ENCODE results near the gene BRAT1. TPM values are rescaled to one million over a fixed set of nuclear protein-coding genes. Genes with fewer than 3 reads are reported as not detected.
"Not testable (repeated sequence)": the region's sequence is repeated elsewhere in the genome, so short reads cannot be mapped to it uniquely, and the experiment has no call there.

The BRAT1 gene
- total and polyA plus RNA-seq, 4 experiments from 2014 or later, result 24.2 to 42.4 (median 39.2) TPM

DNA sequence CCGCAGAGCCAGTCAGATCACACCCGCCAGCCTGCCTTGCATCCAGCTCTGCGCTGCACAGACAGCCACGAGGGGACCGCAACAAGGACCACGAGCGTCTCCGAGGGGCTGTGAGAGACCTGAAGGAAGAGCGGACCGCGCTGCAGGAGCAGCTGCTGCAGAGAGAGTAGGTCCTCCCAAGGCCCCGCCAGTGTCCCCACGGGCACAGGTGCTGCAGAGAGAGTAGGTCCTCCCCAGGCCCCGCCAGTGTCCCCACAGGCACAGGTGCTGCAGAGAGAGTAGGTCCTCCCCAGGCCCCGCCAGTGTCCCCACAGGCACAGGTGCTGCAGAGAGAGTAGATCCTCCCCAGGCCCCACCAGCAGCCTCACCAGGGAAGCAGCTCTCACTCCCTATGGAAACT is 34.6 kb upstream of the BRAT1 start:
- H3K27me3 Mint-ChIP-seq; H3K27ac Mint-ChIP-seq; POLR2A ChIA-PET (ENCODE audit: partially characterized antibody); CTCF ChIA-PET (ENCODE audit: partially characterized antibody); H3K27ac ChIP-seq (ENCODE audit: low read depth, low read length); intact Hi-C loops (cut with micrococcal nuclease); H3K36me3 ChIP-seq (ENCODE audit: insufficient read depth, low read length); H3K27me3 ChIP-seq (ENCODE audit: insufficient read depth, low read length); DNase-seq; H3K4me3 Mint-ChIP-seq; H3K4me1 Mint-ChIP-seq; H3K9me3 ChIP-seq (ENCODE audit: control insufficient read depth in 1 of 2, low read length in 2 of 2); H3K4me3 ChIP-seq (ENCODE audit: low read length in 2 of 2); H3K9me3 Mint-ChIP-seq; H3K4me1 ChIP-seq (ENCODE audit: insufficient read depth, low read length): not testable (repeated sequence)
- H3K36me3 Mint-ChIP-seq, result peaks cover 14 to 18% of the 10 kb centered on the region in 2 donors

DNA sequence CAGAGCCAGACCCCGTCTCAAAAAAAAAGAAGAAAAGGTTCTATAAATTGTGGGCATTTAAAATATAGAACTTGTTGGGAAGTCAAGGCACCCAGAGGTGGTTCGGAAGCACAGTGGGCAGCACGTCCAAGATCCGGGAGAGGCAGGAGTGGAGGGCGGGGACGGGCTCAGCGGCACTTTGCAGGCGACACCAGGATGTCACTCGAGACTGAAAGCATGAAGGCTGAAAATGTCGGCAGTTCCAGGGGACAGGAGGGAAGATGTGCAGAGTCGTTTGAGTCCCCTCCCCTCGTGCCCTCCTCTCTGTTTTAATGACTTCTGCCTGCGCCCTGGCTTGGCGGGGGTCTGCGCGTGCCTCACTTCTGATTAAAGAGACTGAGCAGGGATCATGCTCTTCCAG is 34.0 kb upstream of the BRAT1 start:
- Mint-ChIP-seq H3K4me3 (no peak overlapping the region), H3K27ac (no peak overlapping the region), H3K4me1 (no peaks in the 10 kb centered on the region), H3K27me3 (no peaks in the 10 kb centered on the region), H3K9me3 (no peaks in the 10 kb centered on the region), H3K36me3 (peaks cover 16 to 18% of the 10 kb centered on the region in 2 donors)
- CTCF ChIA-PET (ENCODE audit: partially characterized antibody), result no interaction called here
- no peak overlapping the region for H3K4me3 ChIP-seq (ENCODE audit: low read length in 2 of 2)
- H3K36me3 ChIP-seq (ENCODE audit: insufficient read depth, low read length), result no peaks in the 10 kb centered on the region
- no peaks in the 10 kb centered on the region for H3K9me3 ChIP-seq (ENCODE audit: control insufficient read depth in 1 of 2, low read length in 2 of 2)
- intact Hi-C loops (cut with micrococcal nuclease), result no loop called here
- POLR2A ChIA-PET (ENCODE audit: partially characterized antibody), result no interaction called here
- H3K4me1 ChIP-seq (ENCODE audit: insufficient read depth, low read length), result no peaks in the 10 kb centered on the region
- H3K27ac ChIP-seq (ENCODE audit: low read depth, low read length), result no peak overlapping the region
- no peak for DNase-seq
- H3K27me3 ChIP-seq (ENCODE audit: insufficient read depth, low read length), result no peaks in the 10 kb centered on the region

DNA sequence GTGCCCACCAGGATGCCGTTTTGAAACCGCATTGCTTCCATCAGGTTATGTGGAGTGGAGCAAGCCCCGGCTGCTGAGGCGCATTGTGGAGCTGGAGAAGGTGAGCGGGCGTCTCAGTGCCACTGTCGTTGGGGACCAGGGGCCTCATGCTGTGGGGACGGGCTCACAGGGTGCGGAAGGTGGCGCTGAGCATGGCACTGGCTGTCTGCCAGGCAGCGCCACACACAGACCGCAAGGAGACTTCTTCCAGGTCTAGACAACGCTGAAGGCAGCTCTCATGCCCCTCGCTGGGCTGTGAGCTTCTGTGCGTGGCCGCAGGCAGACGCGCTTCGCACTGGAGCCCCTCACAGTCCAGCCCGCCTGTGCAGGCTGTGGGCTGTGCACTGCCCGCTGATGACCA is 32.5 kb upstream of the BRAT1 start:
- no peaks in the 10 kb centered on the region for H3K36me3 ChIP-seq (ENCODE audit: insufficient read depth, low read length)
- peaks cover 13 to 17% of the 10 kb centered on the region in 2 donors for H3K36me3 Mint-ChIP-seq
- no peaks in the 10 kb centered on the region for H3K4me1 ChIP-seq (ENCODE audit: insufficient read depth, low read length)
- peak overlapping the region in 1 of 7 donors; percentile 18 for H3K27ac Mint-ChIP-seq
- no peaks in the 10 kb centered on the region for H3K4me1 Mint-ChIP-seq
- DNase-seq, result no peak
- H3K27ac ChIP-seq (ENCODE audit: low read depth, low read length), result no peak overlapping the region
- H3K4me3 Mint-ChIP-seq, result no peak overlapping the region
- intact Hi-C loops (cut with micrococcal nuclease), result no loop called here
- H3K4me3 ChIP-seq (ENCODE audit: low read length in 2 of 2), result no peak overlapping the region
- ChIA-PET POLR2A (ENCODE audit: partially characterized antibody) (no interaction called here), CTCF (ENCODE audit: partially characterized antibody) (no interaction called here)
- H3K9me3 Mint-ChIP-seq, result no peaks in the 10 kb centered on the region
- H3K27me3 Mint-ChIP-seq, result no peaks in the 10 kb centered on the region
- H3K9me3 ChIP-seq (ENCODE audit: control insufficient read depth in 1 of 2, low read length in 2 of 2), result no peaks in the 10 kb centered on the region
- no peaks in the 10 kb centered on the region for H3K27me3 ChIP-seq (ENCODE audit: insufficient read depth, low read length)

DNA sequence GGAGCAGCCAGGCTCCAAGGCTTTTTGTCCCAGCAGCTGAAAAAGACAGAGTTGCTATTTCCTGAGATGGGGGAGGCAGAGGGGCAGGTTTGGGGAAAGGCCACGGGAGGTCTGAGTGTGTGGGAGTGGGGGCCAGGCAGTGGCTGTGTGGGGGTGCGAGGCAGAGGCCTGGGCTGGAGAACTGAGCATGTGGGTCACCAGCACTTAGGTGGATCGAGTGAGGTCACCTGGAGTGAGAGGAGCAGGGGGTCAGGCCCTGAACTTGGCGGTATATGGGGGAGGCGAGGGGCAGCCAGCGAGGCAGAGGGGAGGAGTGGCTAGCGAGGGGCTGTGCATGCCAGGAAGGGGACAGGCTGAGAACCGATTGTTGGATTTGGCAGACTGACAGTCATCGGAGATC is 31.8 kb upstream of the BRAT1 start:
- Histone ChIP-seq H3K4me1 (ENCODE audit: insufficient read depth, low read length) (no peaks in the 10 kb centered on the region), H3K27me3 (ENCODE audit: insufficient read depth, low read length) (no peaks in the 10 kb centered on the region), H3K36me3 (ENCODE audit: insufficient read depth, low read length) (no peaks in the 10 kb centered on the region), H3K27ac (ENCODE audit: low read depth, low read length) (no peak overlapping the region), H3K9me3 (ENCODE audit: control insufficient read depth in 1 of 2, low read length in 2 of 2) (no peaks in the 10 kb centered on the region), H3K4me3 (ENCODE audit: low read length in 2 of 2) (no peak overlapping the region)
- H3K4me1 Mint-ChIP-seq, result no peaks in the 10 kb centered on the region
- intact Hi-C loops (cut with micrococcal nuclease), result no loop called here
- no peak overlapping the region for H3K27ac Mint-ChIP-seq
- H3K9me3 Mint-ChIP-seq, result no peaks in the 10 kb centered on the region
- peaks cover 9 to 17% of the 10 kb centered on the region in 2 donors for H3K36me3 Mint-ChIP-seq
- no peak for DNase-seq
- ChIA-PET CTCF (ENCODE audit: partially characterized antibody) (no interaction called here), POLR2A (ENCODE audit: partially characterized antibody) (no interaction called here)
- H3K4me3 Mint-ChIP-seq, result no peak overlapping the region
- H3K27me3 Mint-ChIP-seq, result no peaks in the 10 kb centered on the region

DNA sequence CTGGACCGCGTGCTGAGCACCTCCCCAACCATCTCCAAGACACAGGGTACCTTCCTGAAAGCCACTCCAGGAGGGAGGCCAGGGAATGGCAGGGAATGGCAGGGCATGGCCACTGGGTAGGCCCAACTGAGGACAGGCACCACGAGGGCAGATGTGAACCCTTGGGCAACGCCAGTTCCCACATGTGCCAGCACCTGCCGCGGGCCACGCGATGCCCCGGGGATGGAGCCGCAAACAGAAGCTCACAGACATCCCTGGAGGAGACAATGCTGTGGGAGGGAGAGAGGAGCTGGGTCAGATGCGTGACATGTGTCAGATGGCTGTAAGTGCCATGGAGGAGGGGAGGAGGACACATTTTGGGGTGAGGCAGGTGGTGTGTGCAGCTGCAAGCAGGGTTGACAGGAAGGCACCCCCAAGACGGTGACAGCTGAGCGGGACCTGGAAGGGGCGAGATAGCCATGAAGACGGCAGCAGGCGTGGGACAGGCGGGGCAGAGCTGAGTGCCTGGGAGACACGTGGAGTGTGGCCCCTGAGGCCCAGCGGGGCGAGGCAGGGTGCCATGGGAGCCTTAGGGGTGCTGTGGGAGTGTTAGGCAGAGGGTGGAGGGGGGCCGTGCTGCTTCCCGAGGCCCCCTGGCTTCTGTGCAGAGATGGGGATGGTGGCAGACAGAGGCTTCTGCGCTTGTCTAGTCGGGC is 31.1 kb upstream of the BRAT1 start:
- Histone ChIP-seq H3K4me3 (ENCODE audit: low read length in 2 of 2) (no peak overlapping the region), H3K9me3 (ENCODE audit: control insufficient read depth in 1 of 2, low read length in 2 of 2) (no peaks in the 10 kb centered on the region), H3K4me1 (ENCODE audit: insufficient read depth, low read length) (no peaks in the 10 kb centered on the region), H3K27ac (ENCODE audit: low read depth, low read length) (no peak overlapping the region), H3K27me3 (ENCODE audit: insufficient read depth, low read length) (no peaks in the 10 kb centered on the region), H3K36me3 (ENCODE audit: insufficient read depth, low read length) (no peaks in the 10 kb centered on the region)
- ChIA-PET POLR2A (ENCODE audit: partially characterized antibody) (no interaction called here), CTCF (ENCODE audit: partially characterized antibody) (interaction anchor here (1.0 kb wide), 1 partner anchor 22 kb away, joined by 4 read pairs; no protein-coding TSS in a partner anchor)
- no peak overlapping the region for H3K4me3 Mint-ChIP-seq
- H3K4me1 Mint-ChIP-seq, result no peaks in the 10 kb centered on the region
- intact Hi-C loops (cut with micrococcal nuclease), result no loop called here
- H3K27me3 Mint-ChIP-seq, result no peaks in the 10 kb centered on the region
- no peak overlapping the region for H3K27ac Mint-ChIP-seq
- H3K9me3 Mint-ChIP-seq, result no peaks in the 10 kb centered on the region
- no peak for DNase-seq
- peaks cover 7 to 17% of the 10 kb centered on the region in 2 donors for H3K36me3 Mint-ChIP-seq

- POLR2A ChIA-PET (ENCODE audit: partially characterized antibody), result no interaction called here
- H3K4me1 ChIP-seq (ENCODE audit: insufficient read depth, low read length), result no peaks in the 10 kb centered on the region
- no peaks in the 10 kb centered on the region for H3K36me3 ChIP-seq (ENCODE audit: insufficient read depth, low read length)
- H3K27ac ChIP-seq (ENCODE audit: low read depth, low read length), result no peak overlapping the region
- H3K36me3 Mint-ChIP-seq, result peaks cover 7 to 13% of the 10 kb centered on the region in 2 donors
- no peak overlapping the region for H3K4me3 Mint-ChIP-seq
- H3K27ac Mint-ChIP-seq, result no peak overlapping the region
- no peaks in the 10 kb centered on the region for H3K9me3 Mint-ChIP-seq
- no peaks in the 10 kb centered on the region for H3K9me3 ChIP-seq (ENCODE audit: control insufficient read depth in 1 of 2, low read length in 2 of 2)
- H3K27me3 ChIP-seq (ENCODE audit: insufficient read depth, low read length), result no peaks in the 10 kb centered on the region
- H3K27me3 Mint-ChIP-seq, result no peaks in the 10 kb centered on the region
- no peak overlapping the region for H3K4me3 ChIP-seq (ENCODE audit: low read length in 2 of 2)
- no peaks in the 10 kb centered on the region for H3K4me1 Mint-ChIP-seq
- intact Hi-C loops (cut with micrococcal nuclease), result no loop called here
- DNase-seq, result no peak
- CTCF ChIA-PET (ENCODE audit: partially characterized antibody), result interaction anchor here (1.0 kb wide), 1 partner anchor 23 kb away, joined by 4 read pairs; no protein-coding TSS in a partner anchor
Measured at GRCh38 chr7:2585446-2585845, 30.1 kb upstream of the BRAT1 start.

- Mint-ChIP-seq H3K27ac (no peak overlapping the region), H3K9me3 (no peaks in the 10 kb centered on the region), H3K4me3 (no peak overlapping the region), H3K27me3 (no peaks in the 10 kb centered on the region), H3K4me1 (no peaks in the 10 kb centered on the region), H3K36me3 (peaks cover 5 to 13% of the 10 kb centered on the region in 2 donors)
- intact Hi-C loops (cut with micrococcal nuclease), result no loop called here
- ChIA-PET POLR2A (ENCODE audit: partially characterized antibody) (no interaction called here), CTCF (ENCODE audit: partially characterized antibody) (interaction anchor here (0.6 kb wide), 1 partner anchor 167 kb away, joined by 3 read pairs; no protein-coding TSS in a partner anchor)
- H3K9me3 ChIP-seq (ENCODE audit: control insufficient read depth in 1 of 2, low read length in 2 of 2), result no peaks in the 10 kb centered on the region
- no peaks in the 10 kb centered on the region for H3K27me3 ChIP-seq (ENCODE audit: insufficient read depth, low read length)
- no peaks in the 10 kb centered on the region for H3K36me3 ChIP-seq (ENCODE audit: insufficient read depth, low read length)
- no peak overlapping the region for H3K27ac ChIP-seq (ENCODE audit: low read depth, low read length)
- H3K4me1 ChIP-seq (ENCODE audit: insufficient read depth, low read length), result no peaks in the 10 kb centered on the region
- DNase-seq, result no peak
- no peak overlapping the region for H3K4me3 ChIP-seq (ENCODE audit: low read length in 2 of 2)
Measured at GRCh38 chr7:2583798-2584580, 28.7 kb upstream of the BRAT1 start.

Measured in CD4-positive, alpha-beta memory T cell (primary cell).